HG03520 (cell line): Measurements from ENCODE around the gene TACC3.

ENCODE experiments used
- ATAC-seq: cut with Tn5 transposase; IDR thresholded peaks from one replicate; pipeline ENCODE4 v1.9.1; 2021; ENCODE audit warnings: mild to moderate bottlenecking, moderate library complexity; ENCODE audit not compliant: unreplicated experiment

TACC3 gene

DNA sequence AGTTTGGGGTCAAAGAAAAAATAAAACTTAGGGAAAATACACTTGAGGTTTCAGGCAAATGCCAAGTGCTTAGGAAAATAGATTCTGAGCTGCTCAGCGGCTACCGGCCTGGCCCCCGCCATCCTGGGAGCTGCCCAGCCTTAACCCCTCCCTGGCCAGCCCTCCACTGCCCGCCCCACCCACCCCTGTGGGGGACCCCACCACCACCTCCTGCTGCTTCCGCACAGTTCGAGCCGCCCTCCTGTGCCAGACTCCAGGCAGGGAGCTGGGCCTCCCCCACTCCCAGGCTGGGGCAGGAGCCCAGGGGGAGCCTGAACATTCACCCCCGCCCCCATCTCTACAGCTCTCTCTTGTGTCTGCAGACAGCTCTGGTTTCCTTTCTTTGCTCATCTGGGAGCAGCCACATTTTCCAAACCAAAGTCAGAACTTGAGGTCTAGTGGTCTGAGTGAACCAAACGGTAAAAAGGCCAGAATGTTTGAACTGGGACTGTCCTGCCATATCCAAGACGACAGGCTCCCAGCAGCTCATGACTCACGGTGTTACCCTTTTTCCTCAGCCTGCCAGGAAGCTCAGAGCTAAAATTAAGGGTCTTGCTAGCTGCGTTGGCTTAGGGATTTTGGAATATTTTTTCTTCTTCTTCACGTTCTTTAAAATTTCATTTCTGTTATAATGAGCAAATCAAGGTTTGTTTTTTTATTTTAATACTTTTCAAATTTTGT is 67.1 kb downstream of the TACC3 start:
- no peak for ATAC-seq

DNA sequence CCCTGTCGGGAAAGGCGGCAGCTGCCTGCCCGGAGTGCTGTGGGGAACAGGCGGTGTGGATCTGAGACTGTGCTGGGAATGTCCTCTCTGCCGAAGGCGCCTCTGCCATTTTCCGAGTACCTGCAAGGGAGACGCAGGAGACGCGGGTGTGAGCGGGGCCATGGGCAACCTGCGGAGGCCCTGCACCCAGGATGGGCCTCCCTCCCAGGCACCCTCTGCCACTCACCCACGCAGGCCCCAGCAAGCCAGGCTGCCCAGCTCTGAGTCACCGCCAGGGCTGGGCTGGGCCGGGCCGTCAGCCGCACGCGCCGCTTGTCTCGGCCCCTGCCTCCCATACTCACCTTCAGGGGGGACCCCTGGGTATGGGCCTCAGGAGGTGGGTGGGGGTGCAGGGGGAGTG is 68.2 kb downstream of the TACC3 start:
- no peak for ATAC-seq

DNA sequence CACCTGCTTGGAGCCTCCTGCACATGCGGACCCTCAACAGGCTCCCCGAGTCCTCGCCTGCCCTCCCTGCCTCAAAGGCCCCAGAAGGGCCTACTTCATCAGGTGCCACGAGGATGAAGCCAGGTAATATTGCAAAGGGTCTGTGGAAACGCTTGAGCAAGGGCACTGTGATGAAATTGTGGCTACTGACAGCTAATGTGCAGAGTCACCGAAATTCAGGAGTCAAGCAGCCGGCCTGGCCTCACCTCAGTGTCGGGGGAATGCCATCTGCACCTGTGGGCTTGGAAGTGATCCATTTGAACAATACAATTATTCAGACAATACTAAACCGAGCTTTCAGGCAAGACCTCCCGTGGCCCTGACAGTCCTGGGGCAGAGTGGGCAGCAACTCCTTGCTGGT is 68.7 kb downstream of the TACC3 start:
- no peak for ATAC-seq

DNA sequence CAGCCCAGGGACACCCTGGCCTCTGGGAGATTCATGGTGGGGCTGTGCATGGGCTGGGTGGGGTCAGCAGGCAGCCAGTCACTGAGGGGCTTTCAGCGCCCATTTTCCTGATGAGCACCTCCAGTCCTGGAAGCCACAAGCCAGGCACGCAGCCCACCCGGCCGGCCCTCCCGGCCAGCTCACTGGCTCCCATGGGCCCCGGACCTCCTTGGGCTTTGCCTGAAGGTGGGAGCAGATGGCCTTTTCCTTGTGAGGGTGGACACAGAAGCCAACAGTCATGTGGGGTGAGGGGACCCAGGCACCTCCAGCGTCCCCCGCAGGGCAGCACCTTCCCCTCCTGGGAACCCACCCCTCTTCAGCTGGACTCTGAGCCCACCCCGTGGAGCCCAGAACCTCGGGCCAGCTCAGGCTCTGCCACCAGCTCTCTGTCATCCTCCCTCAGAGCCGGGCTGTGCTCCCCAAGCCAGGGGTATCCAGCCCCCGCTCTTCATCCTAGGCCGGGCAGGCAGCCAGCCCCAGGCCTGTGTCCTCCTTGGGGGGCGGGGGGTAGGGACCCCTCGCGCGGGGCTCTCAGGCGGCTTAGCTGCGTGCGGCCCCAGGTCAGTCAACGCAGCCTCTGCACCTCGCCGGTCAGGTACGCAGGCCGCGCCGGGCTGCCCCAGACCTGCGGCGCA is 71.0 kb downstream of the TACC3 start:
- no peak for ATAC-seq

DNA sequence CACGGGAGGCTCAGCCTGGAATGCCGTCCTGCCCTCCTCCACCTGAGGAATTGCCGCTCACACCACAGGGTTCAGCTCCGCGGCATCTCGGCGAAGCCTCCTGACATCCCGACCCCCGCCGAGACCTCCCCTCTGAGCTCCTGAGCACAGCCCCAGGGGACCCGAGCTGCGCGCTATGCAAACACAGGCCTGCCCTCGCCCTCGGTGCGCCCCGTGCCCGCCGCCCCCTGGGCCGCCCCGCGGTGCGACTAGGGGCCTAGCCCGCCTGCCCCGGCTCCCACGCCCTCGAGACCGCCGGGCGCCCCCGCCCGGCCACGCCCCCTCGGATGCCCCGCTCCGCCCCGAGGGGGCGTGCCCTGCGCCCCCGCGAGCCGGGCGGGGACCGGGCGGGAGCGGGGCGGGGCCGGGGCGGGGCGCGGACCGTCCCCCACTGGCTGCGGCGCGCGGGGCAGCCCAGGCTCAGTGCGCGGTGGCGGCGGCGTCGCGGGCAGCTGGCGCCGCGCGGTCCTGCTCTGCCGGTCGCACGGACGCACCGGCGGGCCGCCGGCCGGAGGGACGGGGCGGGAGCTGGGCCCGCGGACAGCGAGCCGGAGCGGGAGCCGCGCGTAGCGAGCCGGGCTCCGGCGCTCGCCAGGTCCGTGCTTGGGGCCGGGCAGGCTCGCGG is 71.6 kb downstream of the TACC3 start, which contains the start of gene FGFR3:
TSS of gene FGFR3 (plus strand) at position 462 of the 664 bp plus-strand sequence. CDS start 642 bp downstream, outside the sequence.
- no peak for ATAC-seq

DNA sequence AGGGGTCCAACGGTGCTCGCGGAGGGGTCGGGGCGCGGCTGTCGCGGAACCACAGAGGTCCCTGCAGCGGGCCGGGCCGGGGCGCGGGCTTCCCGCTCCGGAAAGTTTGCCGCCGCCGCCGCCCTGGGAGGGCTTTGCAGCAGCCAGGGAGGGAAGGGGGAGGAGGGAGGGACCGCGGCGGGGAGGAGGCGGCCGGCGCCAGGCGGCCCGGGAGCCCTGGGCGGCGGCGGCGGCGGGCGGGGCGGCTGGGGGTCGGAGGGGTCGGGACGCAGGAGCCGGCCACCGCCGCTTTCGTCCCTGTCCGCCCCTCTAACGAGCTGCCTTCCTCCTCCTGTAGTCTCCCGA is 72.1 kb downstream of the TACC3 start:
- no peak for ATAC-seq

DNA sequence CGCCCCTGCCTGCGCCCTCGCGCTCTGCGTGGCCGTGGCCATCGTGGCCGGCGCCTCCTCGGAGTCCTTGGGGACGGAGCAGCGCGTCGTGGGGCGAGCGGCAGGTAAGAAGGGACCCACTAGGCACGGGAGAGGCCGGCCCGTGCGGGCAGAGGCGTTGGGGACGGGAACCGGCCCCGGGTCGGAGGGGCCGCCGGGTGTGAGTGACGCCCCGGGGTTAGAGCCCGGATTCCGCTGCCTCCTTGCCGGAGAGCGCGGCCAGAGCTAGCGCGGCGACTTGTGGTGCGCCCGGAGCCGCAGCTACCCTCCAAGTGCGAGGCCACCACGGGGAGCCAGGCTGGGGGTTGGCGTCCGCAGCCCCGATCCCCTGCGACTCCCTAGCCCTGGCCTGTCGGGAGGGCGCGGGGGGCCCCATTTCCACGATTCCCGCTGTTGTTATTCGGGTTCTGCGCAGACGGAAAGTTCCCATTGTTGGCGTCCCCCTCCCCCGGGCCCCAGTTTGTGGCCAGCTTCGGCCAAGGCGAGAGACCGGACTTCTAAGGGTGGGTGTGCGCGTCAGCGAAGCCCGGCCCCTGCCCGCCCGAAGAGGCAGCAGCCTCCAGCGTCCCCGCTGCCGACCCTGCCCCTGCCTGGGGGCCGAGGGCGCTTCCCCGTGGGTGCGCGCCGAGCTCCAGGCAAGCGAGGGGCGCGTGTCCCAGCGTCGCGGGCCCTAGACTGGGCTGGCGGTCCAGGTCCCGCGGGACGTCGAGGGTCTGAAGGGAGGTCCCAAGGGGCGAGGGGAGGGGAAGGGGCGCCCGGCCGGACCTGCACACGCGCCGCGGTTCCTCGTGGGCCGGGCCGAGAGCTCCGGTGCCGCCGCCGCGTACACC is 72.9 kb downstream of the TACC3 start:
- no peak for ATAC-seq
